Nephron progenitor cell (in vitro differentiated cells): ENCODE data around the gene EHF.

ENCODE experiments used
- DNase-seq: peaks from one replicate; pipeline ENCODE4 v3.0.0; 2021
- H3K27ac Mint-ChIP-seq: 2 replicates; pipeline ENCODE4 v1.8.0; 2021; ENCODE audit warnings: mild to moderate bottlenecking, moderate library complexity, mixed read lengths
- H3K27me3 Mint-ChIP-seq: 2 replicates; pipeline ENCODE4 v1.8.0; 2021; ENCODE audit warnings: mild to moderate bottlenecking, low read depth, mixed read lengths; ENCODE audit not compliant: poor library complexity
- H3K36me3 Mint-ChIP-seq: 2 replicates; pipeline ENCODE4 v1.8.0; 2021; ENCODE audit warnings: low read depth, mixed read lengths
- H3K4me1 Mint-ChIP-seq: 2 replicates; pipeline ENCODE4 v1.8.0; 2021; ENCODE audit warnings: mixed read lengths
- H3K4me3 Mint-ChIP-seq: 2 replicates; pipeline ENCODE4 v1.8.0; 2021; ENCODE audit warnings: mild to moderate bottlenecking, moderate library complexity, mixed read lengths
- H3K9me3 Mint-ChIP-seq: 2 replicates; pipeline ENCODE4 v1.8.0; 2021; ENCODE audit warnings: mild to moderate bottlenecking, moderate library complexity, mixed read lengths
- CTCF ChIP-seq: fragments of 200-600 bp; sonication (generic); IDR thresholded peaks from 2 replicates; pipeline ENCODE4 v1.5.0; 2021; ENCODE audit warnings: antibody characterized with exemption

The EHF gene

GRCh38 chr11:34639545-34639944, 18.7 kb downstream of the EHF start:
- no peak overlapping the region for H3K27ac Mint-ChIP-seq
- H3K36me3 Mint-ChIP-seq = no peaks in the 10 kb centered on the region
- H3K27me3 Mint-ChIP-seq = no peaks in the 10 kb centered on the region
- H3K4me3 Mint-ChIP-seq = no peak overlapping the region
- TF ChIP-seq CTCF = no peak
- DNase-seq = no peak
- no peaks in the 10 kb centered on the region for H3K9me3 Mint-ChIP-seq
- peaks cover 44% of the 10 kb centered on the region for H3K4me1 Mint-ChIP-seq

DNA sequence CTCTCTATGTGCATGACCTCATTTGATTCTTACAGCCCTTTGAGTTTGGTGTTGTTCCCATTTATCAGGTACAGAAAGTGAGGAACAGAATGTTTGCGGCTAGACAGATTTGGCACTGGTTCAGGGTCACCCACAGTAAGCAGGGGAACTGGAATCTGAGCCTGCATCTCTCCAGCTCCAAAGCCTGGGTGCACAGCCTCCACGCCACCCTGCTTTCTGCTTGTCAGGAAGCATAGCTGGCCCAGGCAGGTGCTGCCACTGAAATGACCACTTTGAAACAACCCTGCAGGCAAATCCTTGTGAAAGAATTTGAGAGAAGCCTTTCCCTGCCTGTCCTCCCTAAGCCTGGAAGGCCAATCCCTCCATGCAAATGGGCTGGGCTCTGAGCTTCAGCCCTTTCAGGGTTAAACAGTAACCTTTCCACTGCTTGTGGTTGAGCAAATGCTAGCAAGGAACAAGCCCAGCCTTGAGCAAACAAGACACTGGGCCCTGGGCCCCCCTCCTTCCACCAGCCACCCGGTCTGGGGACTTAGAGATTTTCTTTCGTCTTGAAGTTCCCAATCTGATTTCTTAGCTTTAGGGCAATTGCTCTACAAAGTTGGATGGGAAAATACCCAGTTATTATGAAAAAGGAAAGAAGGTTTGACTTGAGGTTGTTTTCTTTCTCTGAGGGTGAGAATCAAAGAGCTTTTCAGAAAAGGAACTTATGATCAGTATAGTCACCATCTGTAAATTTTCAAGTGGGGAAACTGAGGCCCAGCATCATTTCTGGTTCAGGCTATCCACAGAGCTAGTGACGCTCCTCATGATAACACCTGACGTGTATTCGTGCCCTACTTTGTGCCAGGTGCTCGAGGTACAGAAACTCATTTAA, 19.4 kb downstream of the EHF start:
- peak overlapping the region; percentile 29 for H3K27ac Mint-ChIP-seq
- no peaks in the 10 kb centered on the region for H3K9me3 Mint-ChIP-seq
- no peaks in the 10 kb centered on the region for H3K36me3 Mint-ChIP-seq
- peaks cover 49% of the 10 kb centered on the region for H3K4me1 Mint-ChIP-seq
- no peak for TF ChIP-seq CTCF
- no peak overlapping the region for H3K4me3 Mint-ChIP-seq
- no peak for DNase-seq
- no peaks in the 10 kb centered on the region for H3K27me3 Mint-ChIP-seq

DNA sequence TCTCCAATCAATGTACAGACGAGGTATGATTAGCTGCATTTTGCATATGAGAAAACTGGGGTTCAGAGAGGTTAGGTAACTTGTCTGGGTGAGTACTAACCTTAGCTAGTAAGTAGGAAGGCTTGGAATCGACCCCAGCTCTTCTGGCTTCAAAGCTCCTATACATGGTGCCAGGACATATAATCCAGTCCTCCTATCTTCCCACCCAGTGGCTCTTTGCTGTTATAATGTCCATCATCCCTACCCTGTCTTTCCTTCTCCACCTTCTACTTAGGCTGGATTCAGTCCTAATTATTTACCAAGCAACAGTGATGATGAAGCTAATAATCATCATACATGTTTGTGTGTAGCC, 20.0 kb downstream of the EHF start:
- Mint-ChIP-seq H3K4me1 (peaks cover 49% of the 10 kb centered on the region), H3K36me3 (no peaks in the 10 kb centered on the region), H3K27ac (no peak overlapping the region), H3K9me3 (no peaks in the 10 kb centered on the region), H3K4me3 (no peak overlapping the region), H3K27me3 (no peaks in the 10 kb centered on the region)
- TF ChIP-seq CTCF = no peak
- no peak for DNase-seq

- TF ChIP-seq CTCF = no peak
- no peaks in the 10 kb centered on the region for H3K36me3 Mint-ChIP-seq
- H3K27ac Mint-ChIP-seq = no peak overlapping the region
- H3K9me3 Mint-ChIP-seq = no peaks in the 10 kb centered on the region
- DNase-seq = no peak
- peaks cover 49% of the 10 kb centered on the region for H3K4me1 Mint-ChIP-seq
- H3K4me3 Mint-ChIP-seq = no peak overlapping the region
- H3K27me3 Mint-ChIP-seq = no peaks in the 10 kb centered on the region
Measured at GRCh38 chr11:34641456-34641855, 20.6 kb downstream of the EHF start.

GRCh38 chr11:34642001-34642554, 21.2 kb downstream of the EHF start:
- Mint-ChIP-seq H3K36me3 (no peaks in the 10 kb centered on the region), H3K27me3 (no peaks in the 10 kb centered on the region), H3K27ac (no peak overlapping the region), H3K4me1 (peaks cover 49% of the 10 kb centered on the region), H3K9me3 (no peaks in the 10 kb centered on the region), H3K4me3 (no peak overlapping the region)
- DNase-seq = no peak
- no peak for TF ChIP-seq CTCF

- Mint-ChIP-seq H3K27ac (no peak overlapping the region), H3K9me3 (no peaks in the 10 kb centered on the region), H3K36me3 (no peaks in the 10 kb centered on the region), H3K27me3 (no peaks in the 10 kb centered on the region), H3K4me3 (no peak overlapping the region), H3K4me1 (peaks cover 49% of the 10 kb centered on the region)
- no peak for TF ChIP-seq CTCF
- no peak for DNase-seq
Measured at GRCh38 chr11:34642873-34643272, 22.0 kb downstream of the EHF start.
